22Rv1 (cell line): Measurements from ENCODE around the gene SPEG.

Experiments used
- ZFX ChIP-seq: fragments of 450-650 bp; IDR thresholded peaks from 2 replicates; pipeline ENCODE4 v1.6.1; 2017; ENCODE audit warnings: antibody characterized with exemption, borderline replicate concordance
- TF ChIP-seq, protein P1 (sequence below): fragments of 450-650 bp; IDR thresholded peaks from 2 replicates; pipeline ENCODE4 v1.5.1; 2017; ENCODE audit warnings: mild to moderate bottlenecking

DNA sequence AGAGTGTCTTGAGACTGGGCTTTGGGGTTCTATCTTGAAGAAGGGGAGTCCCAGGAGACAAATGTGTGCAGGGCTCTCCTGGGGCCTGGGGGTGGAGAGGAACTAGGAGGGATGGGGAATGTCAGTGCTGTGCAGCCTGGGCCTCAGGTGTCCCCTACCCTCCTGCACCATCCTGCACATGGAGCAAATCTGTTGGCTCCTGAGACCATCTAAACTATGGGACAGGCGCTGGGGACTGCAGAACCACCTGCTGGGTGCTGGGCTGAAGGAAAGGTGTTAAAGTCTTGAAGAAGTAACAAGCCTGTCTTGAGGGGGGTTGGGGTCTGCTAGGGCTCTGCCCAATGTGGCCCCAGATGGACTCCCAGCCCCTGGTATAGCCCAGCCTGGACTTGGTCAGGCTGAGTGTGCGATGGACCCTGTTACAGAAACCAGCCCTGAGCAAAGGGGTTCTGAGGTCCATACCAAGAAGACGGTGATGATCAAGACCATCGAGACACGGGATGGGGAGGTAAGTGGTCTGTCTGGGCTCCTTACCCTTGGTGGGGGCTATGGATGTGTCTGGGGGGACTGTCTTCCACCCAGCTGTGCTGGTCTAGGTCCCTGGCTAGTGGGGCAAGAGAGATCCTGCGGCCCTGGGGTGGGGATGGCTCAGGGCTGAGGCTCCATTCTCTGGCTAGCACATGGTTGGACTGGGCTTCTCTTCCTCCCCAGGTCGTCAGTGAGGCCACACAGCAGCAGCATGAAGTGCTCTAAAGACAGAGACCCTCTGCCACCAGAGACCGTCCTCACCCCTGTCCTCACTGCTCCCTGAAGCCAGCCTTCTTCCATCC is 9.2 kb upstream of the SPEG start:
- TF ChIP-seq, protein P1, sequence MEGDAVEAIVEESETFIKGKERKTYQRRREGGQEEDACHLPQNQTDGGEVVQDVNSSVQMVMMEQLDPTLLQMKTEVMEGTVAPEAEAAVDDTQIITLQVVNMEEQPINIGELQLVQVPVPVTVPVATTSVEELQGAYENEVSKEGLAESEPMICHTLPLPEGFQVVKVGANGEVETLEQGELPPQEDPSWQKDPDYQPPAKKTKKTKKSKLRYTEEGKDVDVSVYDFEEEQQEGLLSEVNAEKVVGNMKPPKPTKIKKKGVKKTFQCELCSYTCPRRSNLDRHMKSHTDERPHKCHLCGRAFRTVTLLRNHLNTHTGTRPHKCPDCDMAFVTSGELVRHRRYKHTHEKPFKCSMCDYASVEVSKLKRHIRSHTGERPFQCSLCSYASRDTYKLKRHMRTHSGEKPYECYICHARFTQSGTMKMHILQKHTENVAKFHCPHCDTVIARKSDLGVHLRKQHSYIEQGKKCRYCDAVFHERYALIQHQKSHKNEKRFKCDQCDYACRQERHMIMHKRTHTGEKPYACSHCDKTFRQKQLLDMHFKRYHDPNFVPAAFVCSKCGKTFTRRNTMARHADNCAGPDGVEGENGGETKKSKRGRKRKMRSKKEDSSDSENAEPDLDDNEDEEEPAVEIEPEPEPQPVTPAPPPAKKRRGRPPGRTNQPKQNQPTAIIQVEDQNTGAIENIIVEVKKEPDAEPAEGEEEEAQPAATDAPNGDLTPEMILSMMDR, result no peak
- TF ChIP-seq ZFX, result no peak
